HG03558 (cell line): Measurements from ENCODE around the gene ISCU.
A peak's percentile ranks its signal among the peaks of the same experiment; 100 is the strongest.
"Not testable (repeated sequence)": the region's sequence is repeated elsewhere in the genome, so short reads cannot be mapped to it uniquely, and the experiment has no call there.

Source experiments
- ATAC-seq: cut with Tn5 transposase; IDR thresholded peaks from one replicate; pipeline ENCODE4 v1.9.1; 2021; ENCODE audit warnings: moderate number of reproducible peaks; ENCODE audit not compliant: unreplicated experiment; ENCODE audit errors: extremely low read depth

Gene ISCU

GRCh38 chr12:108568338-108569154 is 6.2 kb downstream of the ISCU start:
- peak; percentile 52 for ATAC-seq

- no peak for ATAC-seq
These were observed 8.6 kb downstream of the ISCU start for GRCh38 chr12:108570743-108571608.

DNA sequence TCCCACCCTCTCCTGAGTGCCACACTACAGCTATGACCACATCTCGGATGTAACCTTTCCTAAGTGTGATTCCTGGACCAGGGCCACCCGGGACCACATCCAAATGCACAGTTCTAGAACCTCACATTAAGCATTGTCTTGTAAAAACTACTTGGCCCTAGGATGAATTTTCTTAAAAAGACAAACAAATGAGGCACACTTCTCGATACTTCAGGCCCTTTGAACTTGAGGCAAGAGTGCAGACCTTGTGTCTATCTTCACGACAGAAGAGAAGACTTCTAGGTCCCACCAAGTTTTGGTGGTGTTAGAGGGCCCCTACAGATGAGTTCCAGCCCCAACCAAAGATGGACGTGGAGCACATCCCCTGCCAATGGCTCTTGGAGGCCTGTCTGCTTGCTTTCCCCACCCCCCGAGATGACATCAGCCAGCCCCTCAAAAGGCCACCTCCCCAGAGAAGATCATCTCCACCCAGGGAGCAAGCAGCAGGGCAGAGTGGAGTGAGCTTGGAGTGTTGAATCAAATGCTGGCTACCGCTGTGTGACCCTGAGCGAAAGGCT is 9.3 kb downstream of the ISCU start:
- no peak for ATAC-seq

GRCh38 chr12:108572166-108572790 is 9.9 kb downstream of the ISCU start:
- ATAC-seq, result no peak

- no peak for ATAC-seq
These were observed 10.9 kb downstream of the ISCU start for GRCh38 chr12:108573317-108573716.

GRCh38 chr12:108574276-108574675 is 11.9 kb downstream of the ISCU start:
- not testable (repeated sequence) for ATAC-seq

GRCh38 chr12:108575199-108575912 is 13.0 kb downstream of the ISCU start:
- no peak for ATAC-seq

GRCh38 chr12:108576660-108577234 is 14.4 kb downstream of the ISCU start:
- no peak for ATAC-seq

DNA sequence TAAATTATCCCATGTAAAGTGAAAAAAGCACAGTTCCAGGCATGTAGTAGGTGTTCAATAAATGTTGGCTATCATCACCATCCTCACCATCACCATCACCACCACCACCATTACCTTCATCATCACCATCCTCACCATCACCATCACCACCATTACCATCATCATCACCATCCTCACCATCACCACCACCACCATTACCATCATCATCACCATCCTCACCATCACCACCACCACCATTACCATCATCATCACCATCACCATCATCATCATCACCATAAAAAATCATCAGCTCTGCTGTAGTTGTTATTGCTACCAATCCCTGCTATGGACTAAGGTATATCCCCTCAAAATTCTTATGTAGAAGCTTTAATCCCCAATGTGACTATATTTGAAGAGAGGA is 15.1 kb downstream of the ISCU start:
- no peak for ATAC-seq

GRCh38 chr12:108578264-108578663 is 15.9 kb downstream of the ISCU start:
- no peak for ATAC-seq

DNA sequence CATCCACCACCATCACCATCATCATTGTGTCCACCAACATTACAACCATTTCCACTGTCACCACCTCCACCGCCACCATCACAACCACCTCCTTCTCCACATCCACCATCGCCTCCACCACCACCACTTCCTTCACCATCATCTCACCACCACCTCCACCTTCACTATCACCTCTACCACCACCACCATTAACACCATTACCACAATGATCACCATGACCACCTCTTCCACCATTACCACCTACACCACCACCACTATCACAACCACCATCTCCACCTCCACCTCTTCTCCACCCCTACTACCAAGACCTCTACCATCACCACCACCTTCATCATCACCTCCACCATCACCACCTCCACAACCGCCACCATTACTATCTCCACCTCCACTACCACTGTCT is 16.4 kb downstream of the ISCU start:
- ATAC-seq, result no peak

DNA sequence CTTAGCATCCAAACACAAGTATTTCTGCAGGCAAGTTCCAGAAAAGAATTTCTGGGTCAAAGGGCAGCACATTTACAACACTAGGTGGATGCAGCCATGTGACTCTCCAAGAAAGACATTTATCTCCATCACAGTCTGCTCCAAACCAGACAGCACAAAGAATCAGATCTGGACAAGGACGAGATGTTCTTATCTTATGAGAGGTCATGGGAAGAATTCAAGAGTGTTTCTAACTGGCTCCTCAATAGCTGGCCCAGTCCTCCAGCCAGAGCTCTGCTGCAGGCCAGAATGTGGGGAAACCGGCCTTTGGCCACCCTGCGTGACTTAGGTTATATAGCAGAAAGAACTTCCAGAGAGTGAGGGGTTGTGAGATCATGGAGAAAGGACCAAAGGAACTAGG is 18.1 kb downstream of the ISCU start:
- ATAC-seq, result no peak

DNA sequence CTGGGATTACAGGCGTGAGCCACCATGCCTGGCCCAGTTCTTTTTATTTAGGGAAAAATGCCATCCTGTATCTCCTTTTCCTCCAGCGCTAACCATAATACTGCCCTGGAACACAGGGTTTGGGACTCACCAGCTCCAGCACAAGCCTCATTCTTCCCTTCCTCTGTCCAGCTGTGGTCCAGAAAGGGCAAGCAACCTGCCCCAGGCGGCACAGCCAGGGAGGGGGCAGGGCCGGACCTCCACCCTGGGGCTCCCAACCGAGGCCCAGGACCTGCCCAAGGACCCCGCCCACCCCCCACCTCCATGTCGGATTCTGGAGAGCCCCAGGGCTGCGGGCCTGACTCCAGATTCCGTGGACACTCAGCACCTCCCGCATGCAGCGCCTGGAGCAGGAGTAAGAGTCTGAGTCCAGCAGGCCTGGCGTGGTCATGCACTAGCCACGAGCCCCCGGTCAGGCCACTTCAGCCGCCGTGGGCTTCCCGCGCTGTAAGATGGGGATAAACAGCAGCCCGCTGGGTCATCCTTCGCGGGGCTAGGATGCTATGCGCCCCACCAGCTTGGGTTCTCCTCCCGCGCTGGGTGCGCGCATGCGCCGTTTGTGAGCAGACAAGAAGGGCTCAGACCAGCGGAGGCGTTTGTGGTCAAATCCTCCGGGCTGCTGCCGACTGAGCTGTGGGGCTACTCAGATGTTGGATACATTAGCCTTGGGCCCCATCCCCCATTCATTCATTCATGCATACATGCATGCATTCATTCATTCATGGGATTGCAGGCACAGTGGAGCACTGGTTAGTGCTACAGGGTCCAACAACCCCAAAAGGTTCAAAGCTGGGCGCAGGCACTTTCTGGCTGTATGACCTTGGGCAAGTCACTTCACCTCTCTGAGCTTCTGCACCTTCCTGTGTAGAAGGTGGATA is 19.2 kb downstream of the ISCU start:
- ATAC-seq, result no peak

GRCh38 chr12:108582509-108582908 is 20.1 kb downstream of the ISCU start:
- no peak for ATAC-seq

DNA sequence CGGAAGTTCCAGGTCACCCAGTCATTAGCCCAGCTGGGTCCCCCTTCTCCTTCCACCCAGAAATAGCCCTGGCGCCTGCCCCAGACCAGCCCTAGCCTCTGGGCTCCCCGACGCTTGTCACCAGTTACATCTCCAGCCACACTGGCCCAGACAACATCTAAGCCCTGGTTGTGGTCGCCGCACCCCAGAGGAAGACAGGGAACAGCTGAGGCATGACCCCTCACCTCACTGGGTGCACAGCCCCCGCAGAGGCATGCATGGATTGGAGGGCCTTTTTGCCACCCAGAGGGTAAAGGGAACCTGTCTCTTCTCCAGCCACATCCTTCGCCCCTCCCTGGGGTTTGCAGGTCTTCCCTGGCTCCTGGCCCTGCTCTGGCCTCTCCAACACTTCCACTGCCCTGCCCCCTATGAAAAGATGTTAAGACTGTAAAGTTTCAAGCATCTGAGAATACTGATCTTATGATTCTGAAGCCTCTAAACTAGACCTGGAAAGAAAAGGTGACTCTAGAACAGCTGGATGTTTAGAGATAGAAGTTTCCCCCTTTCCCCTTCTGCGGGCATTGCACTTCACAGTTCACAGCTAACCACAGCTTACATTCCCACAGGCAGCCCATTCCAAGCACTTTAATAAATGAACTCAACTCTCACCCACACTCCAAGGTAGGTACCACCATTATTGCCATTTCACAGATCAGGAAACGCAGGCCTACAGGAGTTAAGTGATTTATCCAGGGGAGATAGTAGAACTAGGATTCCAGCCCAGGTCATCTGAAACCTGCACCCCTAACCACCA is 20.8 kb downstream of the ISCU start:
- no peak for ATAC-seq

DNA sequence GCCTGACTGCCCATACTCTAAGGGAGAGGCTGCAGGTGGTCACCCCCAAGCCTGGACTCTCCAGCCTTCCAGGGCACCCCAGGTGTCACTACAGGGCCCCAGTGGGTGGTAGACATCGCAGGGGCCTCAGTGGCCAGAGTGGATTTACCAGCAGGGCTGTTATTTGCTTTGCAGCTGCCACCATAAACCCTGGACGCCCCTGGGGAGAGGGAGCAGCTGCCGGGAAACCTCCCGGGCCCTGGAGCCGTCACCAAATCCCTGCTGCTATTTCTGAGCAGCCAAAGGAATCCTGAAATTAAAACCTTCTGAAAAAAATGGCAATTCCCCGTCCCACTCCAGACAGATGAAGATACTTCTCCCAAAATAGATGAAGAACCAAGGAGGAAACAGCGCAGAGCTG is 21.6 kb downstream of the ISCU start:
- ATAC-seq, result no peak

GRCh38 chr12:108584456-108585065 is 22.2 kb downstream of the ISCU start:
- no peak for ATAC-seq
